ENCODE measurements around the gene EPHA4.

DNA sequence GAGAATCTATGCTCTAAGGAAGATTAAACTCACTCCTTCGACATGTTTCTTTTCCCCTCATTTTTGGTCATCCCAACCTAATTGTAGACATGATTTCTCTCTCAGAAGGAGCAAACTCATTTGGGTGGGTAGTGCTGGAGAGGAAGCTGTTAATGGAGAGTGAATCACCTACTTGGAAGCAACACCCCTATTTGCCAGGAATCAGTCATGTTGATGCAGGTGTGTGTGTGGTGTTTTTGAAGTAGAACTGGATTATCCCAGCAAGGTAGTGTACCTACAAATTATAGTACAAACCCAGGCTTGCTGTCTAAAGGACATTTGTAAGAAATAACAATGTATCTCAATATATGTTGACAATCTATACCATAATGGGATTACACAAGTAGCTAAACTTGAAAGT, 186.4 kb downstream of the EPHA4 start:
- TF ChIP-seq, protein P1, sequence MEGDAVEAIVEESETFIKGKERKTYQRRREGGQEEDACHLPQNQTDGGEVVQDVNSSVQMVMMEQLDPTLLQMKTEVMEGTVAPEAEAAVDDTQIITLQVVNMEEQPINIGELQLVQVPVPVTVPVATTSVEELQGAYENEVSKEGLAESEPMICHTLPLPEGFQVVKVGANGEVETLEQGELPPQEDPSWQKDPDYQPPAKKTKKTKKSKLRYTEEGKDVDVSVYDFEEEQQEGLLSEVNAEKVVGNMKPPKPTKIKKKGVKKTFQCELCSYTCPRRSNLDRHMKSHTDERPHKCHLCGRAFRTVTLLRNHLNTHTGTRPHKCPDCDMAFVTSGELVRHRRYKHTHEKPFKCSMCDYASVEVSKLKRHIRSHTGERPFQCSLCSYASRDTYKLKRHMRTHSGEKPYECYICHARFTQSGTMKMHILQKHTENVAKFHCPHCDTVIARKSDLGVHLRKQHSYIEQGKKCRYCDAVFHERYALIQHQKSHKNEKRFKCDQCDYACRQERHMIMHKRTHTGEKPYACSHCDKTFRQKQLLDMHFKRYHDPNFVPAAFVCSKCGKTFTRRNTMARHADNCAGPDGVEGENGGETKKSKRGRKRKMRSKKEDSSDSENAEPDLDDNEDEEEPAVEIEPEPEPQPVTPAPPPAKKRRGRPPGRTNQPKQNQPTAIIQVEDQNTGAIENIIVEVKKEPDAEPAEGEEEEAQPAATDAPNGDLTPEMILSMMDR (IDR thresholded peaks at IDR 0.05; ENCODE audit: low read depth, low read length, missing input control), result no peak
- TF ChIP-seq TAF1 (conservative IDR thresholded peaks at IDR 0.05) (no peak), JUND (IDR thresholded peaks at IDR 0.05) (no peak)
- TF ChIP-seq, protein P2, sequence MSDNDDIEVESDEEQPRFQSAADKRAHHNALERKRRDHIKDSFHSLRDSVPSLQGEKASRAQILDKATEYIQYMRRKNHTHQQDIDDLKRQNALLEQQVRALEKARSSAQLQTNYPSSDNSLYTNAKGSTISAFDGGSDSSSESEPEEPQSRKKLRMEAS (IDR thresholded peaks at IDR 0.05), result no peak

All from liver (tissue), 3 donors.